GM19468 (cell line): ENCODE data around the gene COLEC12.

Experiments
- ATAC-seq: cut with Tn5 transposase; IDR thresholded peaks from one replicate; pipeline ENCODE4 v1.9.1; 2021; ENCODE audit warnings: mild to moderate bottlenecking, moderate library complexity, moderate number of reproducible peaks; ENCODE audit not compliant: unreplicated experiment; ENCODE audit errors: extremely low read depth

COLEC12 gene

DNA sequence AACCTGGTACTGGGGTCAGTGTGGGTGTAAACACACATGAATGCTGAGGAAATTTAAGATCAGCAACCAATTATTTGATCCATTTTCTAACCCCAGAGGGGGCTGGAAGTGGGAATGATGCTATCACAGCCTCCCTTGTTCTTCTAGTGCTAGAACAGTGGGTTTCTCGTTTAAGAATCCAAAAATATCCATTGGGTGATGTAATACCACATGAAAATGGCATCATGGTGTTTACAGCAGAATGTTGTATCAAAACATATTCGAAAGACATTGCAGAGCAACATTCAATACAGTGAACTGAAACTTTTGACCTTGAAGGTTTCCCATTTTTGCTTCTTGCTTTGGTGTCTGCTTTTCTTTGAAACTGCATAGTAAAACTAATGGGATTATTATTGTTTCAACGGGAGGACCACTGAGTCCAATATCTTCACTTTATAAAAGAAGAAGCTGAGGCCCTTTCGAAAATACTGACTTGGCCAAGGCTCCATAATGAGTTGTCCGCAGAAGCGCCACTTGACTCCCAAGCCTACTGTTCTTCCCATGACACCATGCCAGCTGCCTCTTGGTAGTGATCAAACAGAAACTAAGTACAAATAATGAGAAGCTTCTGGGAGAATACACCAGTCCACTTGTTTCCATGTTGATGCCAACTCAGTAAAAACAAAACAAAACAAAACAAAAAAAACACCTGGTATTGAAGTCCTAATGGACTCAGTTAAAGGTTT lies 106.1 kb downstream of the COLEC12 start:
- no peak for ATAC-seq

DNA sequence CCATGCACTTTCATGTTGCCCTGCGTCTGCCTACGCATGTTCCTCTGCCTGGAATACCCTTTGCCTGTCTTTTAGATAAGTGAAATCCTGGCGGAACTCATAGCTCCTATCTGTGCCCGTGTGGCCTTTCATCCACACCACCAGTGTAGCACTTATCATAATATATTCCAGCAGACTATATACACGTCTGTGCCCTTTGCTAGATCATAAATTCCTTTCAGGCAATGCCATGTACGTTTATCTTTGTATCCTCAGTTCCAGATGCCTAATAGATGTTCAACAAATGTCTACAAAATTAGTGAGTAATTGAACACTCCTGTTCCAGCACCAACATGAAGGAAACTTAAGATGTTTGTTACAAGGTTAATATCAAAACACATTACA lies 106.9 kb downstream of the COLEC12 start:
- no peak for ATAC-seq

DNA sequence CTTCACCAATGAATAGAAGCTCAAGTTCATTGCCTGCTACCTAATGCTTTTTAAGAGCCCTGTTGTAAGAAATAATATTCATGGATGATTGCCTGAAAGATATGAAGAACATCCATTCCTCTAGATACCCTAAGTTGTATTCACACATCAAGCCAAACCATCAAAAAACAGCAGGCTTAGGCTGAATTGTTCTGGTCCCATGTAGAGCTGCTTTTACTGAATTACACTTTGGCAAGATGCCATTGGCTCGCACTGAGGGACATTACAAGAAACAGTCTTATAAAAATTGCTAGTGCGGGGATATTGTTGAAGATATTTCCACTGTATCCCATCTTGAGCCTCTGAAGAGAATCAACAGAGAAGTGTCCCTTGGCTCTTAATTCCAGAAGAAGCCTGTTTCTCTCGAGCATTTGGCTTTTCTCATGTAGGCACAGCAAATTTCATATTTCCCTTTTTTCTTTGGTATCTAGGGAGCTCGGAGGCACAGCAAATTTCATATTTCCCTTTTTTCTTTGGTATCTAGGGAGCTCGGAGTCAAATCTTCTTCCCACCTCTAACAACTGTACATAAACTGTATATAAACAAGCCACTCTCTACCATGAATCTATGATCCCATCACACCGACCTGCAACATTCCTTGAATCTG lies 107.5 kb downstream of the COLEC12 start:
- no peak for ATAC-seq

DNA sequence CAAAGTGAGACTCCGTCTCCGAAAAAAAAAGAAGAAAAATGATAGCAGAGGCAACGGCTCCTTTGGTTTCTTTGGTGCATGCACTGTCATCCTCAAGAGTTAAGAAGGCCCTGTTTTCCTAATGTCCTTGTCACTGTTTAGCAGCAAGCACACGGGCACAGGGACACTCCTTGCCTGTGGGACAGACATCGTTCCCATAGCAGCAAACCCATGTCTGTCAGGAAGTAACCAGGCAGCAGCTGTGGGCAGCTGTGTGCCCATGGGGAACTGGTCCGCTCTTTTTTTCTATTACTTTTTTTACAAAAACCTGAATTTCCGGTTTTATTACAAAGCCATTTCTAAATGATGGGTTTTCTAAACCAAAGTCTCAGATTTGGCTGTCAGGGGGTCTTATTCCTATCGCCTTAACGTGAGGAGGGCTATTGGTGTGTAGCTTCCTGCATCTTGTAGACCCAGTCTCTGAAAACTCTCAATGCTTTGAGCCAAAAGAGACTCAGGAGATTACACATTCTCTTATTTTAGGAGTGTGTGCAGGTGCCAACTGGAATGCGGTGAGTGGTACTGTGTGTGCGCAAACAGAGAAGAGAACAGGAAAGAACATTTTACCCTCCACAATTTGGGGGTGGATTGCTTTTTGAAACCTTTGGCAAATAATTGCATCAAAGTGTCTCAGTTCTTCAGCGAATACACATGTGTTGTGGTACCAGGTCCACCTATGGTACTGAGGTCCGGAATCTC lies 109.6 kb downstream of the COLEC12 start:
- ATAC-seq, result no peak

DNA sequence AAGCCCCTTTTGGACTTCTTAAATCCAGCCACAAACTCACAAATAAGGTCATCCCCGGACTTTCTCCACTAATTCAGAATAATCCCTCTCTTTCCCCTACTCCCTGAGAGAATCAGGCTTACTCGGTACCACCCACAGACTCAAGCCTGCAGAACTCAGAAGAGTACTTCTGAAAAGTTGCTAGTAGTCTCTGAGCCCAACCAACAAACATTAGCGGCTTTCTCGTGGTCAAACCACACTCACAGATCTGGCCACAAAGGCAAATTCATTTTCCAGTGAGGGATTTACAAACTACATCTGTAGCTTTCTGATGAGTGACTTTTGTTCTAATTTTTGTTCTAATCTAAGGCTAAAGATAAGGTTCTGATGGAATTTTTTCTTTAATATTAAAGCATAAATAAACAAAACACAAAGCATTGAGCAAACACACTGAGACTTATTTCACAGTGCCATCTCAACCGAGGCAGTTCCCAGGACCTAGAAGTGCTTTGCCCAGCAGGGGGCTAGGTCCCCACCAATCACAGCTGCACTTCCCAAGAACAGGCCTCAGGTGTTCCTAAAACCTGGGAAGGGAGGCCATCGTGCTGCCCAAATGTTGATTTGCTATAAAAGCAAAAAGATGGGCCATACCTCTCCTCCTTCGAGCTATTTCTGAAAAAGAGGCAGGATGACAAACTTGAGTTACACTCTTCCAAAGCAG lies 110.7 kb downstream of the COLEC12 start:
- ATAC-seq, result no peak

DNA sequence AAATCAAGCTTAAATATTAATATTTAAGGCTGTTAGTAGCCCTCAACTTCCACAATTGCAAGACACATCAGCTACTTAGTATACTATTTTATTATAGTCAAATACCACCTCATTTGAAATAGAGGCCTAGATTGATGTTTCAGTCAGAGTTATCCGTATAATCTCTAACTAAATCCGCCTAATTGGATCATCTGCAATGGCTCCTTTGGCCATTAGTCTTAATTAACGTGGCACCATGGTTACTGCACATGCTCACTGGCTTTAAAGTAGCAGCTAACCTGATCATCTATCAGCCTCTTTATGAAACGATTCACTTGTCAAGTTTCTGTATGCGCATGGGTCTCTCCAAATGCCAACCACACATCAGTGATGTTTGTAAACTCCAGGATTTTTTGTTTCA lies 112.3 kb downstream of the COLEC12 start:
- no peak for ATAC-seq

DNA sequence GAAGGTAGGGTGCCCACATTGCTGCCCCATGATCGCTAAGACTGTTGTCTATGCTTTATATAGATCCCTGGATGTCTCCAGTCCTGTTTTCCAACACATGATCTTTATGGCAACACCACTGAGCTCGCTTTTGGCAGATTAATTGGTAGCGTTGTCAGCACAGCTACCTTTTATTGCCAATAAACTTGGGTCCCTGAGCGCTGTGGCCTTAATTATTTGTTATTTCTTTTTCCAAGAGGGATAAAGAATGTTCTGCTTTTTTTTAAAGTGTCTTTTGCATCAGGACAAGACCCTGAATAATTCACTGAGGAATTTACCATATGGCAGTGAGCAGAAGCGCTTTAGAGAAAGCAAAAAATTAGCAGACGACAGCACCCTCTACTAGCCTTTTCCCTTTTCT lies 113.5 kb downstream of the COLEC12 start:
- ATAC-seq, result no peak

DNA sequence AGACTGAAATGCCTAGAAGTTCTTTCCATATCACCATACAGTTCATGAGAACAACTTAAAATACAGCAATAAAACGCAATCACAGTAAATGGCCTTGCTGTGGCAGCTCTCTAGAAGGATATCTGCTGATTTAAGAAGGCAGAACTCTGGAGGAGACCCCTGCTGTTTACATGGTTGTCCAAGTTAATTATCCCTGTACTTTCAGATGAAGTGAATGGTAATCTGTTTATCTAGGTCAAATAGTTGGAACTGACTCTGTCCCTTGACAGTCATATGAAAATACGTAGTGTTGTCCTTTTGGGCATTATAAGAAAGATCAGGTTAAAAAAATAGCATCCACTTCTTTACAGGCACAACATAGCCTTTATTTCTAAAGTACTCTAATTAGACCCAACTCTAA lies 115.6 kb downstream of the COLEC12 start:
- no peak for ATAC-seq

DNA sequence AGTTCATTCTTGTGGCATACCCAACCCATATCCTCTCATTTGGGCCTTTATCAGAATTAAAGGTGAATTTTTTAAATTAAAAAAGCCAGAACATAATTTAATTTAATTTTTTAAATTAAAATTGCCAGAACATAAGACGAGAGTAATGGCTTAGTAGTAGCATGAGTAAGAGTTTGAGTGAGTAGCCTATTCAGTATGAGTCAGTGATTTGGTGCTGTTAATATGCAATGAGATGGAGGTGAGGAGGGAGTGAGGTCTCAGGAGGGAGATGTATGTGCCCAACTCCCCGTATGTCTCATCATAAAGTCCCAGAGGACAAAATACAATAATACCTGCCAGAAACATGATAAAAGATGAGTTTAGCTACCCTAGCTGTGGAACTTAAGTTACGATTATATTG lies 117.4 kb downstream of the COLEC12 start:
- ATAC-seq, result no peak

DNA sequence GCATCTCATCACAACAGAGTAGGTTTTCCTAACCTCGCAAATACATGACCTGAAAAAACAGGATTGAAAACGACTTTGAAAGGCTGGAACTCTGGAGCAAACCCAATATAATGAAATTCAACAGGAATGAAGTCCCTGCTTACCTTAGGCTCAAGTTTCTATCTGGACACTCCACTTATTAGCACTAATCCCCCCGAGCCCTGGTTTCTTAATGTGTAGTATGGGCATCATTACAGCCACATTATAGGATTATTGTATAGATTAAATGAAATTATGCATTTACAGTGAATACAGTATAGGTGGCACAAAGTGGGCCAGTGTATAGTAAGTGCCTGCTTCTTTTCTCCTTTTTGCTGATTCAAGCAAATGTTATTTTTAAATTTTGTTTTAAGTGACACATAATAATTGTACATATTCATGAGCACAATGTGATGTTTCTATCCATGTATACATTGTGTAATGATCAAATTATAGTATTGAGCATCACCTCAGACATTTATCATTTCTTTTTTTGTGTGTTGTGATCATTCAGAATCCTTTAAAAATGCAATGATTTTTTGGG lies 118.0 kb downstream of the COLEC12 start:
- ATAC-seq, result no peak

DNA sequence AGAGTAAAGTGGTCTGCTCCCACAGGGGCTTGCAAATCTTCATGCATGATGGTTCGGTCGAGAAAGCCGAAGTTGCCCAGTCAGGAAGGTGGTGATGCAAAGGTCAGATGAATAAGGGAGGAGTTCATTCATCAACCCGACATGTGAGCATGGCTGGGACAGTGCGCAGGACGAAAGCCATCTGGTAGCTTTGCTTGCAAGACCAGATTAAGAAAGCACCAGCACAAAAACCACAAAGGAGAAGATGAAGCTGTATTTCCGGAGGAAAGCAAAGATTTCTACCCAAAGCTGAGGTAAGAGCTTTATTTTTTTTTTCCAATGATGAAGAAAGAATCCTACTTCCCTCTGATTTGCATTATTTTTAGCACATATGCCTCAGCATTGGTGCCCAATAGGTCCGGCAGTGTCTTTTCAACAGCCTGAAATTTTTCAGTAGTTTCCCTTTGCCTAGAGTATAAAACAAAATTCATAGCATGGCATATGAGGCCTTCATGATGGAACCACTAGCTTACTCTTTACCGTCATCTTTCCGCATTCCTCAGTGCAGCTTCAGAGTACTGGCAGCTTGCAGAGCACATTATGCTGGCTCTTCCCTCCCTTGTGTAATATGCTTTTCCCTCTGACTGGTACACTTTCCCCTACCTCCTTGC lies 120.7 kb downstream of the COLEC12 start:
- no peak for ATAC-seq

DNA sequence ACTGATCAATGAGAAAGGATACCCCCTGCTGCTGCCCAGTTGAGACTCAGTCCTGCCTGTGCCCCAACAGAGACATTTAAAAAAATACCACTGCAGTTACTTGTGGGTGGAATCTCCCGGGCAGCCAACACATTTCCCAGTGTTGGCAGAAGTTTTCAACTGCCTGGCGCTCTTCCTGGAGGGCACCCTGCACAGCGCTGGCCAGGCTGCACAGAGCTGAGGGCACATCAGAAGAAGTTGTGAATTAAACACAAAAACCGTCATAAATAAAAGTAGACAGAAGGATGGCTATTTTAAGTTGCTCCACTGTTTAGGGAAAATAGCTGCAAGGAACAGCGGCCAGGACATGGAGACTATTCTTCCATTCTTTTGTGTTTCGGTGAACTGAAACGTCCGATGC lies 122.4 kb downstream of the COLEC12 start:
- no peak for ATAC-seq

DNA sequence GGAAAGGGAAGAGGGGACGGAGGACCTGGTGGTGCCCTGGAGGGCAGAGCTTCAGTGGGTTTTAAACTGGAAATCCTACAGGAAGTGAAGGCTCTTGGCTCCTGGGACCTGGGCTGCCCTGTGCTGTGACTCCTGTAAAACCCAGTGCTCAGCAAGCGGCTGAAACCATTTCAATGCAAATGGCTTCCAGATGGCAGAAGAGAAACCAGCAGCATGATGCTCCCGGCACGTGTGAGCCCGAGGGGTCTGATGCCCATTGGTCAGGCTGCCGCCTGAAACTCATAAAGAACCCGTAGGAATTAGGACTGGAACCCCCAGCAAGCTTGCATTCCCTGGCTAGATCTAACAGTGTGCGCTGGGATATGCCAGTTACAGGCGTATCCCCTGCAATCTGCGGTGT lies 123.4 kb downstream of the COLEC12 start:
- no peak for ATAC-seq

DNA sequence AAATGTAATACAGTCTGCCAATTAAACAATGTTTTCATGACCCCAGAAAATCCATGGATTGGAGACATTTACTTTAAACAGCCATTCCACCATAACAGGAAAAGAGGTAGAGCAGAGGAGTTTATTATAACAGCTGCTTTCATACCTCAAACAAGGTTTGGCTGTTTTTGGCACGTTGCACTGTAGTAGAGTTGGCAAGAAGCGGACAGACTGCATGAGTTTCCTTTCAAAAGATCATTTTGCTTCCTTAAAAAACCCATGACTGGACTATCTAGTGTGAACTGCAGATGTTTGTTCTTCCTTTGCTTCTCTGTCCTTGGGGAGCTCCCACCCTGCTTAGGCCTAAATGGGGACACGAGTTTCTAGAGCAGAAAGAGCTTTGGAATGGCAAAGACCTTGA lies 124.2 kb downstream of the COLEC12 start:
- no peak for ATAC-seq

DNA sequence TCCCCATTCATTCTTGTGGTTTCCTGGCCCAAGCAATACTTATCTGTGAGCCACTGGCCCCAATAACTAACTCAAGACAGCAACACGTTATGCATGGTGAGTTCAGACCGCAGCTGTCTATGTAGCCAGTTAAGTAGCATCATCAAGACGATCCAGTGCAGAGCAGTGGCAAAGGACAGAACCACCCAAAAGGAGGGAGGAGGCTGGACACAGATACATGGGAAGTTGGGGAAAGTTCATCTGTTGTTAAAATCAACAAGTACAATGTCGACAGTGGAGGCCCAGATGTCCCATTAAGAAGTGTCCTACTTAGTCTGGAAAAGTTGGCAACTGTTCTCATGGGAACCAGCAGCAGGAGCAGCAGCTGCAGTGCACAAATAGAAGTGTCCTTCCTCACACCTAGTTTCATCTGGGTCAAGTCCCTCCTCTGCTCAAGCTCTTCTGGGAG lies 125.8 kb downstream of the COLEC12 start:
- no peak for ATAC-seq

DNA sequence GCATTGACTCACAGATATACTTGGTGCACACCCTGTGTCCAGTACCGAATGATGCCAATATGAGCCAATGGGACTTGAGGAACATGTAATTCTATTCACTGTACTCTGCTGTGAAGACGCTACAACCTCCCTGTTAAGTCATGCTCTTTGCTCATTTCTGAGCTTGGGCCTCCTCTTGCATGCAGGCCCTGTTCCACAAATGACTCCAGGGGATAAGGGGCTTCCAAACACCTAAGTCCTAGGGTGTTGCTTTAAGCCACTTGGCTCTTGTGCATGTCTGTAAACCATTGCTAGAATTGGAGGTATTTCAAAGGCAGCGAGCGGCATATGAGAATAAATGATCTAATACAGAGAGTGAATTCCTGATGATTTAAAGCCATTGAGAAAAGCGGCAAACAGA lies 126.7 kb downstream of the COLEC12 start:
- ATAC-seq, result no peak

DNA sequence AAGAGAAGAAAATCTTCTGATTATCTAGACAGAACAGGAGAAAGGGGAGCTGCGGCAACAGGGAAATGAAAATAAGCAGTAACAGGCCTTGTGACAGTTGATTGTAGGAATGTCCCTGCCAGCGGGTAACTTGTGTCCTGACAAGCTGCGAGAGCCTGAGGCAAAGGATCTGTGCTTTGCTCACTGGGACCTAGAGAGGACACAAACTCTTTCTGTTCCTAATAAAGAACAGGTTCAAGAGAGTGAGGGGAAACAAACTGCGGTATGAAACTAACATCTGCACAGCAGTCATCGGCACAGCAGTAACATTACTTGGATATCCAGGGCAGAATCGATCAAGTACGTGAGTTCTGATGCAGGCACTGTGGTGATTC lies 128.9 kb downstream of the COLEC12 start:
- ATAC-seq, result no peak

DNA sequence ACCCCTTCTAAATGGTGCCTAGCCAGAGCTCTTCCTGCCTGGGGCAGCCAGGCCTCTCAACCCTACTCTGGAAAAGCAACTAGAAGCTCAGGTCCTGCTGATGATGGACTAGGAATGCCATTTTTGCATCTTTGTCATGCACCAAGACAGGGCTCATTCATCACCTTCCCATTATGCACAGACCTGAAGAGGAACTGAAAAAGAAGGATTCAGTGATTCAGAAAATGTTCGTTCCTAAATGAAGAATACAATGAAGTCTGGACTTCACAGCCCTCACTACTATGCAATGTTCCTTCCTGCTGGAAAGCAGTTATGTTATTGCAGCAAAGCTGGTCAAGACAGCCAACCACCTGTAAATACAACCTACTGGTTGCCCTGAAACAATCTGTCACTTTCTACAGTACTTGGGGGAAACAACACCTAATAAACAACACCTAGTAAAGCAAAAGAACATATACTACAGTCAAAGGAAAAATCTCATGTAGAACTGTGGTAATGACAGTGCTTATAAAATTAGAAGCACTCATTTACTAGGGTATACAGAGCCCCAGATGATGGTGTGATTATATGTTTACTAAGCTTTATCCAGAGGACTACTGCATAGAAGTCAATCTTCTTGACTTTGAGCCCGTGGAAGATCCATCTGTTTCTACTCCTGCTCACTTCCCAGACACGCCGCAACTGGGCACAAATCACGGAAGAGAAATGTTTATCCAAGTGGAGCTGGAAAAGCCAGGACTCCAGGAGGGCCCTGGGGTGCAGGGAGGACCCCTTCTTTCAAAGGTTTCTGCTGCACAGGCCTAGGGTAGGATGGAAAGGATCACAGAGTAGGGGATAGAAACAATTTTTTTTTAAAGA lies 129.5 kb downstream of the COLEC12 start:
- ATAC-seq, result no peak
